GM19035 (cell line): ENCODE data around the gene IP6K3.

Source experiments
- ATAC-seq: cut with Tn5 transposase; IDR thresholded peaks from one replicate; pipeline ENCODE4 v1.9.1; 2021; ENCODE audit not compliant: unreplicated experiment

The IP6K3 gene

GRCh38 chr6:33693186-33694105 lies 53.3 kb downstream of the IP6K3 start:
- ATAC-seq, result no peak

- no peak for ATAC-seq
Measured at GRCh38 chr6:33692760-33693158, 53.9 kb downstream of the IP6K3 start.

GRCh38 chr6:33692078-33692759 lies 54.5 kb downstream of the IP6K3 start:
- no peak for ATAC-seq

GRCh38 chr6:33691456-33692077 lies 55.1 kb downstream of the IP6K3 start:
- no peak for ATAC-seq

- no peak for ATAC-seq
Measured at GRCh38 chr6:33690766-33691165, 55.9 kb downstream of the IP6K3 start.

GRCh38 chr6:33689879-33690278 lies 56.8 kb downstream of the IP6K3 start:
- ATAC-seq, result no peak

GRCh38 chr6:33689148-33689494 lies 57.6 kb downstream of the IP6K3 start:
- no peak for ATAC-seq

GRCh38 chr6:33688451-33689147 lies 58.1 kb downstream of the IP6K3 start:
- no peak for ATAC-seq

GRCh38 chr6:33688006-33688405 lies 58.7 kb downstream of the IP6K3 start:
- ATAC-seq, result no peak

GRCh38 chr6:33686981-33687975 lies 59.4 kb downstream of the IP6K3 start:
- no peak for ATAC-seq

GRCh38 chr6:33686225-33686924 lies 60.3 kb downstream of the IP6K3 start:
- no peak for ATAC-seq

- ATAC-seq, result no peak
Measured at GRCh38 chr6:33685411-33686224, 61.1 kb downstream of the IP6K3 start.

GRCh38 chr6:33684983-33685382 lies 61.7 kb downstream of the IP6K3 start:
- ATAC-seq, result no peak

- no peak for ATAC-seq
Measured at GRCh38 chr6:33684428-33684896, 62.2 kb downstream of the IP6K3 start.

- no peak for ATAC-seq
Measured at GRCh38 chr6:33683576-33684427, 62.9 kb downstream of the IP6K3 start.

- ATAC-seq, result no peak
Measured at GRCh38 chr6:33683051-33683571, 63.6 kb downstream of the IP6K3 start.

- no peak for ATAC-seq
Measured at GRCh38 chr6:33682341-33682740, 64.4 kb downstream of the IP6K3 start.
